BJ (cell line): ENCODE results near the gene WWOX. TPM values are rescaled to one million over a fixed set of nuclear protein-coding genes. Genes with fewer than 3 reads are reported as not detected.

Experiments
- CTCF ChIA-PET: fragments of 350-600 bp; formaldehyde crosslinking; extraction: SDS; loops from one replicate; lab custom pipeline; 2021; ENCODE audit warnings: antibody characterized with exemption, inconsistent platforms; lab: Yijun Ruan, JAX
- POLR2A ChIA-PET: fragments of 300-600 bp; sonication (Branson Sonifier 250); formaldehyde crosslinking; extraction: SDS; loops from one replicate; lab custom pipeline; 2021; ENCODE audit warnings: antibody characterized with exemption; lab: Charles Lee
- DNase-seq: peaks from one replicate; pipeline ENCODE4 v3.0.0-alpha.2; 2011; ENCODE audit warnings: low read depth
- H3K27me3 ChIP-seq: 2 replicates; pipeline ENCODE4 v1.6.0; 2011; ENCODE audit warnings: low read length; ENCODE audit not compliant: control insufficient read depth, insufficient read depth
- H3K36me3 ChIP-seq: 2 replicates; pipeline ENCODE4 v1.5.1; 2011; ENCODE audit warnings: low read length; ENCODE audit not compliant: control insufficient read depth, insufficient read depth
- H3K4me3 ChIP-seq: 2 replicates; pipeline ENCODE4 v1.5.1; 2011; ENCODE audit warnings: low read depth, mild to moderate bottlenecking, control low read depth, low read length
- CTCF ChIP-seq: IDR thresholded peaks from 2 replicates; pipeline ENCODE4 v1.5.1; 2011; ENCODE audit warnings: low read depth, mild to moderate bottlenecking, control low read depth, inconsistent platforms, low read length, moderate library complexity; ENCODE audit not compliant: insufficient read depth
- polyA plus RNA-seq: library from polyadenylated mRNA; depleted of rRNA; stranded (reverse); fragments of >200 nt; gene quantifications from 2 replicates; pipeline ENCODE4 v1.2.3, GENCODE V29; 2011

The WWOX gene
- polyA plus RNA-seq, 1 experiment, result 3.1 TPM

GRCh38 chr16:79013930-79014660 lies 914.6 kb downstream of the WWOX start:
- no peak for DNase-seq
- no peak overlapping the region for H3K4me3 ChIP-seq
- ChIA-PET POLR2A (no interaction called here), CTCF (no interaction called here)
- H3K27me3 ChIP-seq, result no peaks in the 10 kb centered on the region
- H3K36me3 ChIP-seq, result no peaks in the 10 kb centered on the region
- TF ChIP-seq CTCF, result no peak

- CTCF ChIA-PET, result no interaction called here
- no peak for DNase-seq
- POLR2A ChIA-PET, result no interaction called here
- Histone ChIP-seq H3K36me3 (no peaks in the 10 kb centered on the region), H3K4me3 (no peak overlapping the region), H3K27me3 (no peaks in the 10 kb centered on the region)
- TF ChIP-seq CTCF, result no peak
Measured at GRCh38 chr16:79018650-79019429, 919.4 kb downstream of the WWOX start.

GRCh38 chr16:79019431-79019830 lies 920.0 kb downstream of the WWOX start:
- CTCF ChIA-PET, result no interaction called here
- no peaks in the 10 kb centered on the region for H3K27me3 ChIP-seq
- no peak for DNase-seq
- POLR2A ChIA-PET, result no interaction called here
- no peak overlapping the region for H3K4me3 ChIP-seq
- H3K36me3 ChIP-seq, result no peaks in the 10 kb centered on the region
- no peak for TF ChIP-seq CTCF

- ChIA-PET CTCF (no interaction called here), POLR2A (no interaction called here)
- H3K27me3 ChIP-seq, result no peaks in the 10 kb centered on the region
- no peak for TF ChIP-seq CTCF
- H3K36me3 ChIP-seq, result no peaks in the 10 kb centered on the region
- H3K4me3 ChIP-seq, result no peak overlapping the region
- DNase-seq, result no peak
Measured at GRCh38 chr16:79021991-79022630, 922.7 kb downstream of the WWOX start.

- no peak overlapping the region for H3K4me3 ChIP-seq
- no peaks in the 10 kb centered on the region for H3K27me3 ChIP-seq
- ChIA-PET POLR2A (no interaction called here), CTCF (no interaction called here)
- no peaks in the 10 kb centered on the region for H3K36me3 ChIP-seq
- DNase-seq, result no peak
- no peak for TF ChIP-seq CTCF
Measured at GRCh38 chr16:79026117-79026516, 926.7 kb downstream of the WWOX start.
